Measurements from ENCODE around the gene SLC11A1. TPM values are rescaled to one million over a fixed set of nuclear protein-coding genes. Genes with fewer than 3 reads are reported as not detected.

The SLC11A1 gene
- total RNA-seq, 4 donors from 2014 or later = 5.6 to 38.1 (median 20.7) TPM

DNA sequence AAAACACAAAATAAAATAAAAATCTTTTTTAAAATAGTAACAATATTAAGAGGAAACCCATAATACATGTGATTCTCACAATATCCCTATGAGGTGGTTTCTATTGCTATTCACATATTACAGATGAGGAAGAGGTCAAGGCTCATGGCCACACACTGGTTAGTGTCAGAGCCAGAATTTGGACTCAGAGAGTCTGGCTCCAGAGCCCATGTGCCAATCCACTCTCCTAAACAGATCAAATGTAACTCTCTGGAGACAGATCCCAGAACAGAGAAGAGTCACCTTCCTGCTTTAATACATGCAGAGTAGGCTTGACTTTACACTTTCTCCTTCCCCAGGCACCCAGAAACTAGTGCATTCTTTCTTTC, 10.1 kb upstream of the SLC11A1 start:
- Histone ChIP-seq H3K36me3 (no peaks in the 10 kb centered on the region), H3K27ac (replicated peaks in 1 of 4) (peak overlapping the region in 2 of 4 donors; percentile 69 to 85), H3K4me3 (no peak overlapping the region), H3K27me3 (no peaks in the 10 kb centered on the region), H3K9me3 (peaks cover 0 to 1% (median under 1%) of the 10 kb centered on the region in 4 donors), H3K4me1 (peaks cover 15 to 34% (median 30%) of the 10 kb centered on the region in 4 donors)
- intact Hi-C loops (cut with DNase I) = no loop called here
- no peak for TF ChIP-seq POLR2A (IDR thresholded peaks at IDR 0.05; ENCODE audit: low read depth)
- TF ChIP-seq, protein P1, sequence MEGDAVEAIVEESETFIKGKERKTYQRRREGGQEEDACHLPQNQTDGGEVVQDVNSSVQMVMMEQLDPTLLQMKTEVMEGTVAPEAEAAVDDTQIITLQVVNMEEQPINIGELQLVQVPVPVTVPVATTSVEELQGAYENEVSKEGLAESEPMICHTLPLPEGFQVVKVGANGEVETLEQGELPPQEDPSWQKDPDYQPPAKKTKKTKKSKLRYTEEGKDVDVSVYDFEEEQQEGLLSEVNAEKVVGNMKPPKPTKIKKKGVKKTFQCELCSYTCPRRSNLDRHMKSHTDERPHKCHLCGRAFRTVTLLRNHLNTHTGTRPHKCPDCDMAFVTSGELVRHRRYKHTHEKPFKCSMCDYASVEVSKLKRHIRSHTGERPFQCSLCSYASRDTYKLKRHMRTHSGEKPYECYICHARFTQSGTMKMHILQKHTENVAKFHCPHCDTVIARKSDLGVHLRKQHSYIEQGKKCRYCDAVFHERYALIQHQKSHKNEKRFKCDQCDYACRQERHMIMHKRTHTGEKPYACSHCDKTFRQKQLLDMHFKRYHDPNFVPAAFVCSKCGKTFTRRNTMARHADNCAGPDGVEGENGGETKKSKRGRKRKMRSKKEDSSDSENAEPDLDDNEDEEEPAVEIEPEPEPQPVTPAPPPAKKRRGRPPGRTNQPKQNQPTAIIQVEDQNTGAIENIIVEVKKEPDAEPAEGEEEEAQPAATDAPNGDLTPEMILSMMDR (IDR thresholded peaks at IDR 0.05) = no peak
- TF ChIP-seq EP300 (IDR thresholded peaks at IDR 0.05) = no peak
- no peak for TF ChIP-seq POLR2AphosphoS5 (IDR thresholded peaks at IDR 0.05)
- DNase-seq (ENCODE audit: extremely low spot score) = no peak

DNA sequence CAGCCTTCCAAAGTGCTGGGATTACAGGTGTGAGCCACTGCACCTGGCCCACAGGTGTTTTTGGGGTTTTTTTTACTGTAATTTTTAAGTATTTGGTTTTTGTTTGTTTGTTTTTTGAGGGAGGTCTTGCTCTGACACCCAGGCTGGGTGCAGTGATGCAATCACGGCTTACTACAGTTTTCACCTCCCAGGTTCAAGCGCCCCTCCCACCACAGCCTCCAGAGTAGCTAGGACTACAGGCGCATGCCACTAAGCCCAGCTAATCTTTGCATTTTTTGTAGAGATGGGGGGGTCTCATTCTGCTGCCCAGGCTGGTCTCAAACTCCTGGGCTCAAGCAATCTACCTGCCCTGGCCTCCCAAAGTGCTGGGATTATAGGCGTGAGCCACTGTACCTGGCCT, 7.3 kb upstream of the SLC11A1 start:
- no peak overlapping the region for H3K27ac ChIP-seq (replicated peaks in 1 of 4)
- 71% methylated on average over 4 of the region's 4 CpGs for WGBS
- peaks cover 0 to 10% (median 7%) of the 10 kb centered on the region in 4 donors for H3K4me1 ChIP-seq
- no peaks in the 10 kb centered on the region for H3K36me3 ChIP-seq
- no peak overlapping the region for H3K4me3 ChIP-seq
- DNase-seq (ENCODE audit: extremely low spot score) = no peak
- TF ChIP-seq POLR2AphosphoS5 (IDR thresholded peaks at IDR 0.05) (no peak), POLR2A (IDR thresholded peaks at IDR 0.05; ENCODE audit: low read depth) (no peak), EP300 (IDR thresholded peaks at IDR 0.05) (no peak)
- TF ChIP-seq, protein P1 (IDR thresholded peaks at IDR 0.05) = no peak
- no peaks in the 10 kb centered on the region for H3K9me3 ChIP-seq
- intact Hi-C loops (cut with DNase I) = no loop called here
- H3K27me3 ChIP-seq = no peaks in the 10 kb centered on the region

DNA sequence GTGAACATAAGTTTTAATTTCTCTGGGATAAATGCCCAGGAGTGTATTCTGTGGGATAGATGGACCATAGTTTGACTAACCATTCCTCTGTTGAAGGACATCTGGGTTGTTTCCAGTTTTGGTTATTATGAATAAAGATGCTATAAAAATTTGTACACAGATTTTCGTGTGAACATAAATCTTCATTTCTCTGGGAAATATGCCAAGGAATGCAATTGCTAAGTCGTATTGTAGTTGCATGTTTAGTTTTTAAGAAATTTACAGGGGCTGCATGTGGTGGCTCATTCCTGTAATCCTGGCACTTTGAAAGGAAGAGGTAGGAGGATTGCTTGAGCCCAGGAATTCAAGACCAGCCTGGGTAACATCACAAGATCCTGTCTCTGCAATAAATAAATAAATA, 6.9 kb upstream of the SLC11A1 start:
- no peak for DNase-seq (ENCODE audit: extremely low spot score)
- H3K27ac ChIP-seq (replicated peaks in 1 of 4) = no peak overlapping the region
- no peaks in the 10 kb centered on the region for H3K36me3 ChIP-seq
- TF ChIP-seq, protein P1 (IDR thresholded peaks at IDR 0.05) = no peak
- TF ChIP-seq POLR2AphosphoS5 (IDR thresholded peaks at IDR 0.05) = no peak
- no peak for TF ChIP-seq EP300 (IDR thresholded peaks at IDR 0.05)
- TF ChIP-seq POLR2A (IDR thresholded peaks at IDR 0.05; ENCODE audit: low read depth) = no peak
- intact Hi-C loops (cut with DNase I) = no loop called here
- H3K9me3 ChIP-seq = no peaks in the 10 kb centered on the region
- H3K4me3 ChIP-seq = no peak overlapping the region
- H3K27me3 ChIP-seq = no peaks in the 10 kb centered on the region
- WGBS = 10% methylated on average over 2 of the region's 2 CpGs
- peaks cover 0 to 10% (median 7%) of the 10 kb centered on the region in 4 donors for H3K4me1 ChIP-seq

DNA sequence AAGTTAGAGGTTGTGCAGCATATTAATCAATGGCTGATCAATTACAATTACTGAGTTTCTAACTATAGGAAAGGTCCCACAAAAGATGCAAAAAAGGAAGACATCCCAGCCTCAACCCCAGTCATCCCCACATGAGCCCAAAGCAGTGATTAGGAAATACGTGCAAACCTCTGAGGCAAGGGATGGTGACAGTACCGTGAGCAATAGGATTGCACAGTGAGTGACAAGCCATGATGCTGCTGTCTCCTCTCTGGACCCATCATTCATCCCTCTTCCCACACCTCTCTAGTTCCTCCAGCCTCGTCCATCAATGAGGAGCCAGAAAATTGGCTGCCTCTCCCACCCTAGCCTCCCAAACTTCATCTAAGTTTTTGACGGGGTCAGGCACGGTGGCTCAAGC, 4.0 kb upstream of the SLC11A1 start:
- 80% methylated on average over 5 of the region's 5 CpGs for whole genome bisulfite sequencing
- DNase-seq (ENCODE audit: extremely low spot score) = no peak
- TF ChIP-seq, protein P1 (IDR thresholded peaks at IDR 0.05) = no peak
- TF ChIP-seq EP300 (IDR thresholded peaks at IDR 0.05) (no peak), POLR2AphosphoS5 (IDR thresholded peaks at IDR 0.05) (no peak), POLR2A (IDR thresholded peaks at IDR 0.05; ENCODE audit: low read depth) (no peak)
- no peak overlapping the region for H3K27ac ChIP-seq (replicated peaks in 1 of 4)
- no peaks in the 10 kb centered on the region for H3K36me3 ChIP-seq
- H3K27me3 ChIP-seq = no peaks in the 10 kb centered on the region
- peaks cover 0 to 10% (median 7%) of the 10 kb centered on the region in 4 donors for H3K4me1 ChIP-seq
- no peaks in the 10 kb centered on the region for H3K9me3 ChIP-seq
- intact Hi-C loops (cut with DNase I) = no loop called here
- no peak overlapping the region for H3K4me3 ChIP-seq

DNA sequence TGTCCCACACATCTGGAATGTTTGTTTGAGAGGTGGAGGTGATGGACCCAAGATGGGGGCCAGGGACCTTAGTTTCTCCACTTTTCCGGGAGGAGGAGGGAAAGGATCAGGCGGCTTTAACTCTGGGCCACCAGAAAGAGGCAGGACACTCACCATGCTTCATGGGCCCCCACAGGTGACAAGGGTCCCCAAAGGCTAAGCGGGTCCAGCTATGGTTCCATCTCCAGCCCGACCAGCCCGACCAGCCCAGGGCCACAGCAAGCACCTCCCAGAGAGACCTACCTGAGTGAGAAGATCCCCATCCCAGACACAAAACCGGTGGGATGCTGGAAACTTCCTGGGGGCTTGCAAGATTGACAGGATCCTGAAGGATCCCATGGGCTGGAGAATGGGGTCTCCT, 712 bp downstream of the SLC11A1 start:
- Histone ChIP-seq H3K9me3 (no peaks in the 10 kb centered on the region), H3K27ac (replicated peaks in 1 of 4) (peak overlapping the region in 1 of 4 donors; percentile 31), H3K4me1 (peaks cover 6 to 9% (median 7%) of the 10 kb centered on the region in 4 donors), H3K4me3 (peak overlapping the region in 3 of 4 donors; percentile 16 to 40 (median 24)), H3K27me3 (peaks cover 0 to under 1% (median 0%) of the 10 kb centered on the region in 4 donors), H3K36me3 (no peaks in the 10 kb centered on the region)
- intact Hi-C loops (cut with DNase I) = no loop called here
- 100% methylated on average over 1 of the region's 6 CpGs for WGBS
- no peak for DNase-seq (ENCODE audit: extremely low spot score)
- no peak for TF ChIP-seq POLR2A (IDR thresholded peaks at IDR 0.05; ENCODE audit: low read depth)
